ENCODE data around the gene CITED4.

DNA sequence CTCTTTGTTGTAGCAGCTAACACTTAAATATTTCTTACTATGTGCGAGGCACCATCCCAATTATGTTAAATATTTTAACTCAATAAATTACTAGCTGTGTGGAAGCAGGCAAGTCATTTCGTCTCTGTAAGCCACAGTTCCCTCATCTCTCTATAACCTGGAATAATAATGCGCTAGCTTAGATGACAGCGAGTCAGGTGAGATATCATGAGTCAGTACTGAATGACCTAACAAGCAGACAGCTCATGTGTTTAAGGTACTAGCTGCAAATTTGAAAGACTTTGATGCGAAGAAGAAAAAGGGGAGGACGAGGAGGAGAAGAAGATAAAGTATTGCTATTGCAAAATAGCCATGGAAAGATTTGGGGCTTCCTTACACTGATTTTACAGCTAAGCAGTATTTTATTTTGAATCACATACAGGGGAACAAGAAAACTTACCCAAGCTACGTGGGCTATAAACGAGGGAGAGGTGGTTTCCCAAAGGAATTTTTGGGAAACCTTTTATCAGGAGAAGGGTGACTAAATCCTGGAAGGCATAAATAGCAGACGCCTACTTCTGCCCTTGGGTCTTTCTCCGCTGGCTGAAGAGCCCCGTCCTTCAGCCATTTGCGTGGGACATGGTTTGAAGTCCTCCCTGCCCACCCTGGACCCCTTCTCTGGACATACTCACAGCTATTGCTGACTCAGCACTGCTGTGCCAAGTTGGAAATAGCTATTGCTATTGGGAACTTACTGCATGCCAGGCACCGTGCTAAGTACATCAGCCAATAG lies 8.9 kb downstream of the CITED4 start:
- TF ChIP-seq, protein P1, sequence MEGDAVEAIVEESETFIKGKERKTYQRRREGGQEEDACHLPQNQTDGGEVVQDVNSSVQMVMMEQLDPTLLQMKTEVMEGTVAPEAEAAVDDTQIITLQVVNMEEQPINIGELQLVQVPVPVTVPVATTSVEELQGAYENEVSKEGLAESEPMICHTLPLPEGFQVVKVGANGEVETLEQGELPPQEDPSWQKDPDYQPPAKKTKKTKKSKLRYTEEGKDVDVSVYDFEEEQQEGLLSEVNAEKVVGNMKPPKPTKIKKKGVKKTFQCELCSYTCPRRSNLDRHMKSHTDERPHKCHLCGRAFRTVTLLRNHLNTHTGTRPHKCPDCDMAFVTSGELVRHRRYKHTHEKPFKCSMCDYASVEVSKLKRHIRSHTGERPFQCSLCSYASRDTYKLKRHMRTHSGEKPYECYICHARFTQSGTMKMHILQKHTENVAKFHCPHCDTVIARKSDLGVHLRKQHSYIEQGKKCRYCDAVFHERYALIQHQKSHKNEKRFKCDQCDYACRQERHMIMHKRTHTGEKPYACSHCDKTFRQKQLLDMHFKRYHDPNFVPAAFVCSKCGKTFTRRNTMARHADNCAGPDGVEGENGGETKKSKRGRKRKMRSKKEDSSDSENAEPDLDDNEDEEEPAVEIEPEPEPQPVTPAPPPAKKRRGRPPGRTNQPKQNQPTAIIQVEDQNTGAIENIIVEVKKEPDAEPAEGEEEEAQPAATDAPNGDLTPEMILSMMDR (conservative IDR thresholded peaks at IDR 0.05; ENCODE audit: low read depth, low read length) = no peak
- no peak for TF ChIP-seq EZH2phosphoT487 (IDR thresholded peaks at IDR 0.05; ENCODE audit: borderline replicate concordance, low read length)
- TF ChIP-seq EZH2 (IDR thresholded peaks at IDR 0.05; ENCODE audit: low read length, unreplicated experiment) = no peak

All from PC-3 (cell line).